H9 (cell line): Measurements from ENCODE around the gene FHIT. TPM values are rescaled to one million over a fixed set of nuclear protein-coding genes. Genes with fewer than 3 reads are reported as not detected.

Experiments used
- DNase-seq: peaks from one replicate; pipeline ENCODE4 v3.0.0-alpha.2; 2017
- H2AFZ ChIP-seq: one replicate; pipeline ENCODE4 v1.6.1; 2013; ENCODE audit warnings: mild to moderate bottlenecking, low read length, control low read depth, moderate library complexity
- H2AK5ac ChIP-seq: 2 replicates; pipeline ENCODE4 v1.6.1; 2013; ENCODE audit warnings: low read length, control low read depth, mixed read lengths; ENCODE audit not compliant: insufficient read length
- H2BK120ac ChIP-seq: one replicate; pipeline ENCODE4 v1.6.1; 2013; ENCODE audit warnings: low read depth, mild to moderate bottlenecking, low read length, control low read depth, inconsistent platforms; ENCODE audit not compliant: poor library complexity, severe bottlenecking
- H2BK12ac ChIP-seq: 2 replicates; pipeline ENCODE4 v1.6.1; 2013; ENCODE audit warnings: low read length, control low read depth, mixed read lengths, low read depth; ENCODE audit not compliant: insufficient read length
- H2BK15ac ChIP-seq: 2 replicates; pipeline ENCODE4 v1.6.1; 2013; ENCODE audit warnings: low read depth, low read length, control low read depth
- H2BK20ac ChIP-seq: one replicate; pipeline ENCODE4 v1.6.1; 2013; ENCODE audit warnings: low read depth, mild to moderate bottlenecking, low read length, control low read depth, inconsistent platforms; ENCODE audit not compliant: poor library complexity, severe bottlenecking
- H2BK5ac ChIP-seq: 2 replicates; pipeline ENCODE4 v1.6.1; 2013; ENCODE audit warnings: low read length, control low read depth, mixed read lengths; ENCODE audit not compliant: insufficient read length
- H3K14ac ChIP-seq: 2 replicates; pipeline ENCODE4 v1.6.1; 2013; ENCODE audit warnings: low read length, control low read depth; ENCODE audit not compliant: insufficient read depth
- H3K18ac ChIP-seq: 2 replicates; pipeline ENCODE4 v1.6.1; 2013; ENCODE audit warnings: low read depth, mild to moderate bottlenecking, mixed read lengths, low read length, control low read depth; ENCODE audit not compliant: insufficient read length
- H3K23ac ChIP-seq: 2 replicates; pipeline ENCODE4 v1.6.1; 2013; ENCODE audit warnings: low read length, control low read depth, mixed read lengths, low read depth; ENCODE audit not compliant: insufficient read length
- H3K23me2 ChIP-seq: 2 replicates; pipeline ENCODE4 v1.6.1; 2013; ENCODE audit warnings: low read depth, mild to moderate bottlenecking, mixed read lengths, low read length, control low read depth; ENCODE audit not compliant: insufficient read length, poor library complexity, severe bottlenecking
- H3K27ac ChIP-seq: 2 replicates; pipeline ENCODE4 v1.5.1; 2013; ENCODE audit warnings: low read length, control low read depth, mixed read lengths, low read depth; ENCODE audit not compliant: insufficient read length
- H3K27me3 ChIP-seq: 2 replicates; pipeline ENCODE4 v1.6.1; 2013; ENCODE audit warnings: low read length, control low read depth, inconsistent platforms; ENCODE audit not compliant: insufficient read depth
- H3K4ac ChIP-seq: 2 replicates; pipeline ENCODE4 v1.6.1; 2013; ENCODE audit warnings: low read depth, mild to moderate bottlenecking, control low read depth, inconsistent platforms, low read length, moderate library complexity
- H3K4me1 ChIP-seq: 2 replicates; pipeline ENCODE4 v1.6.1; 2013; ENCODE audit warnings: low read length, control low read depth, inconsistent platforms; ENCODE audit not compliant: insufficient read depth
- H3K4me2 ChIP-seq: 2 replicates; pipeline ENCODE4 v1.6.1; 2013; ENCODE audit warnings: low read length, control low read depth, mixed read lengths; ENCODE audit not compliant: insufficient read length, insufficient read depth
- H3K56ac ChIP-seq: 2 replicates; pipeline ENCODE4 v1.6.1; 2013; ENCODE audit warnings: low read depth, mild to moderate bottlenecking, mixed read lengths, low read length, control low read depth; ENCODE audit not compliant: insufficient read length
- H3K79me1 ChIP-seq: 2 replicates; pipeline ENCODE4 v1.6.1; 2013; ENCODE audit warnings: low read depth, mild to moderate bottlenecking, moderate library complexity, low read length, control low read depth, inconsistent platforms; ENCODE audit not compliant: insufficient read depth, poor library complexity, severe bottlenecking
- H3K79me2 ChIP-seq: 2 replicates; pipeline ENCODE4 v1.6.1; 2013; ENCODE audit warnings: low read length, control low read depth, inconsistent platforms; ENCODE audit not compliant: insufficient read depth
- H3K9ac ChIP-seq: 2 replicates; pipeline ENCODE4 v1.6.1; 2013; ENCODE audit warnings: low read length, control low read depth, mixed read lengths; ENCODE audit not compliant: insufficient read length; ENCODE audit errors: extremely low read depth
- H3K9me3 ChIP-seq: one replicate; pipeline ENCODE4 v1.6.1; 2013; ENCODE audit warnings: low read depth, low read length, inconsistent platforms; ENCODE audit not compliant: control insufficient read depth
- H3T11ph ChIP-seq: one replicate; pipeline ENCODE4 v1.6.1; 2013; ENCODE audit warnings: mild to moderate bottlenecking, low read length, control low read depth, inconsistent platforms
- H4K20me1 ChIP-seq: one replicate; pipeline ENCODE4 v1.6.1; 2013; ENCODE audit not compliant: control insufficient read depth, insufficient read length, insufficient read depth
- H4K5ac ChIP-seq: 2 replicates; pipeline ENCODE4 v1.6.1; 2013; ENCODE audit warnings: low read depth, mild to moderate bottlenecking, mixed read lengths, low read length, control low read depth; ENCODE audit not compliant: insufficient read length
- H4K8ac ChIP-seq: replicated peaks from 2 replicates; pipeline ENCODE4 v1.6.1; 2013; ENCODE audit warnings: low read length, control low read depth, mixed read lengths, low read depth; ENCODE audit not compliant: insufficient read length
- H4K91ac ChIP-seq: 2 replicates; pipeline ENCODE4 v1.6.1; 2013; ENCODE audit warnings: low read depth, mild to moderate bottlenecking, moderate library complexity, mixed read lengths, low read length, control low read depth; ENCODE audit not compliant: insufficient read length
- H3K27ac Mint-ChIP-seq, 3 experiments: 2 replicates in 2 of 3; 3 replicates in 1 of 3; pipeline ENCODE4 v1.8.0; 2020 to 2021; ENCODE audit warnings: mixed read lengths in 3 of 3, mild to moderate bottlenecking in 1 of 3, moderate library complexity in 1 of 3
- H3K27me3 Mint-ChIP-seq: 2 replicates; pipeline ENCODE4 v1.8.0; 2021; ENCODE audit warnings: low read depth, mild to moderate bottlenecking, moderate library complexity, mixed read lengths
- H3K36me3 Mint-ChIP-seq, 3 experiments: 2 replicates in 2 of 3; 3 replicates in 1 of 3; pipeline ENCODE4 v1.8.0; 2020 to 2021; ENCODE audit warnings: low read depth in 3 of 3, mixed read lengths in 3 of 3; ENCODE audit not compliant: insufficient read depth in 1 of 3
- H3K4me1 Mint-ChIP-seq, 2 experiments: 2 replicates each; pipeline ENCODE4 v1.8.0; 2020; ENCODE audit warnings: mixed read lengths in 2 of 2
- H3K4me3 Mint-ChIP-seq, 2 experiments: 2 replicates in 1 of 2; 3 replicates in 1 of 2; pipeline ENCODE4 v1.8.0; 2020 to 2021; ENCODE audit warnings: mild to moderate bottlenecking in 2 of 2, mixed read lengths in 2 of 2, moderate library complexity in 1 of 2
- H3K9me3 Mint-ChIP-seq, 2 experiments: 2 replicates in 1 of 2; 3 replicates in 1 of 2; pipeline ENCODE4 v1.8.0; 2020; ENCODE audit warnings: mild to moderate bottlenecking in 2 of 2, mixed read lengths in 2 of 2, moderate library complexity in 1 of 2
- WGBS: extraction: QIAGEN DNeasy Blood & Tissue Kit; methylation state at CpG from one replicate; pipeline ENCODE4 v1.1.7; 2013; ENCODE audit warnings: missing lambda C conversion rate, low lambda C conversion rate, mixed read lengths; ENCODE audit not compliant: insufficient read length; ENCODE audit errors: extremely low coverage; 5-methylcytosine and 5-hydroxymethylcytosine counted together
- total RNA-seq: library from RNA; stranded (reverse); gene quantifications from 2 replicates; pipeline ENCODE4 v1.2.1, GENCODE V29; 2021
- TF ChIP-seq, protein P1 (sequence below): fragments of 200-600 bp; sonication (generic); conservative IDR thresholded peaks from 3 replicates; pipeline ENCODE4 v1.8.0; 2021; ENCODE audit warnings: antibody characterized with exemption, mild to moderate bottlenecking

FHIT gene
- total RNA-seq, 1 experiment from 2014 or later: 3.0 TPM

DNA sequence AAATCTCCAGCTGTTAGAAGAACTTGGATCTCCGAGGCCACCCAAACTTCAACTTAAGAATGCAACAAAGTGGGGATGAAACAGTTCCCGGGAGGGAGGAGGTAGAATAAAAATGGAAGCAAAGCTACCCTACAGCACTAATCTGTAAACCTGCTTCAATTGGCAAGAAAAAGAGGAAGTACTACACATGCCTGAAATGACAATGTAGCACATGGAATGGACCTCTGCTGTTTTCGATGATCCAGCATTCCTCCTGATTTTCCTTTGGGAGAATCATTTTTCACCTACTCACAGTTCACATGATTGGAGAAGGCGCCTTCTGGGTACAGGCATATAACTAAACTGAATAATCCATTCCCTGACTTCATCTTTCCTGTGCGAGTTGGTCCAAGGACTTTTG, 1081.5 kb downstream of the FHIT start:
- no peak overlapping the region for H2BK5ac ChIP-seq
- H2BK20ac ChIP-seq: no peak overlapping the region
- no peak overlapping the region for H3K27ac Mint-ChIP-seq
- H3K27me3 ChIP-seq: no peaks in the 10 kb centered on the region
- no peak overlapping the region for H3K4ac ChIP-seq
- H3K56ac ChIP-seq: no peak overlapping the region
- DNase-seq: no peak
- no peaks in the 10 kb centered on the region for H3K9me3 Mint-ChIP-seq
- no peaks in the 10 kb centered on the region for H3K23me2 ChIP-seq
- no peaks in the 10 kb centered on the region for H3K79me1 ChIP-seq
- H4K91ac ChIP-seq: no peak overlapping the region
- H2AK5ac ChIP-seq: no peak overlapping the region
- TF ChIP-seq, protein P1, sequence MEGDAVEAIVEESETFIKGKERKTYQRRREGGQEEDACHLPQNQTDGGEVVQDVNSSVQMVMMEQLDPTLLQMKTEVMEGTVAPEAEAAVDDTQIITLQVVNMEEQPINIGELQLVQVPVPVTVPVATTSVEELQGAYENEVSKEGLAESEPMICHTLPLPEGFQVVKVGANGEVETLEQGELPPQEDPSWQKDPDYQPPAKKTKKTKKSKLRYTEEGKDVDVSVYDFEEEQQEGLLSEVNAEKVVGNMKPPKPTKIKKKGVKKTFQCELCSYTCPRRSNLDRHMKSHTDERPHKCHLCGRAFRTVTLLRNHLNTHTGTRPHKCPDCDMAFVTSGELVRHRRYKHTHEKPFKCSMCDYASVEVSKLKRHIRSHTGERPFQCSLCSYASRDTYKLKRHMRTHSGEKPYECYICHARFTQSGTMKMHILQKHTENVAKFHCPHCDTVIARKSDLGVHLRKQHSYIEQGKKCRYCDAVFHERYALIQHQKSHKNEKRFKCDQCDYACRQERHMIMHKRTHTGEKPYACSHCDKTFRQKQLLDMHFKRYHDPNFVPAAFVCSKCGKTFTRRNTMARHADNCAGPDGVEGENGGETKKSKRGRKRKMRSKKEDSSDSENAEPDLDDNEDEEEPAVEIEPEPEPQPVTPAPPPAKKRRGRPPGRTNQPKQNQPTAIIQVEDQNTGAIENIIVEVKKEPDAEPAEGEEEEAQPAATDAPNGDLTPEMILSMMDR: no peak
- no peaks in the 10 kb centered on the region for H3K9me3 ChIP-seq
- no CpG with 5 or more reads among the region's 5 CpGs for WGBS
- no peaks in the 10 kb centered on the region for H3K27me3 Mint-ChIP-seq
- no peak overlapping the region for H3K23ac ChIP-seq
- H3K4me1 Mint-ChIP-seq: no peaks in the 10 kb centered on the region
- H2BK15ac ChIP-seq: no peak overlapping the region
- H3K27ac ChIP-seq: no peak overlapping the region
- H3K4me3 Mint-ChIP-seq: no peak overlapping the region
- H3K4me2 ChIP-seq: no peak overlapping the region
- H4K5ac ChIP-seq: no peak overlapping the region
- H3K4me1 ChIP-seq: no peaks in the 10 kb centered on the region
- no peak overlapping the region for H2BK12ac ChIP-seq
- H3K79me2 ChIP-seq: no peaks in the 10 kb centered on the region
- no peak overlapping the region for H3K14ac ChIP-seq
- H3T11ph ChIP-seq: no peak overlapping the region
- H3K9ac ChIP-seq: no peak overlapping the region
- no peaks in the 10 kb centered on the region for H4K20me1 ChIP-seq
- no peak overlapping the region for H3K18ac ChIP-seq
- H2BK120ac ChIP-seq: no peak overlapping the region
- H4K8ac ChIP-seq: no peak overlapping the region
- H2AFZ ChIP-seq: no peak overlapping the region
- H3K36me3 Mint-ChIP-seq: no peaks in the 10 kb centered on the region
